ENCODE results near the gene GJB1. TPM values are rescaled to one million over a fixed set of nuclear protein-coding genes. Genes with fewer than 3 reads are reported as not detected.
A peak's percentile ranks its signal among the peaks of the same experiment; 100 is the strongest.
"Not testable (repeated sequence)": the region's sequence is repeated elsewhere in the genome, so short reads cannot be mapped to it uniquely, and the experiment has no call there.

The GJB1 gene
- total RNA-seq, result not detected

DNA sequence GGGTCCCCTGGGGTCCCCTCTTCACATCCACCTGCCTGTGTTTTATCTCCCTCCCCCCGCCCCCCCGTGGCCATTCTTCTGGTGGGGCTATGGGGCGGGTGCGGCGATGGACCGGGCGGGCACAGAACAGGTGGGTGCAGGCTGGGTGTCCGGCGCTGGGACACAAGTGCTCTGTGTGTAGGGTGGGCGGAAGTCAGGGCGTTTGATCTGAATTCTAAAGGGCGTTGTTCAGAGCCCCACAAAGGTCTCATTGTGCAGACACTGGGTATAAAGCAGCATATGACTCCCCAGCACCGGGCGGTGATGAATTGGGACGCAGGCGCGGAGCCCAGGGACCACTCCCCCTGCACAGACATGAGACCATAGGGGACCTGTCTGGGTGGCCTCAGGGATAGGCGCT, at the start of gene GJB1:
Gene GJB1, plus strand, starts transcription at position 296 of the 400 bp plus-strand sequence. CDS start 484 bp downstream, outside the sequence.
- CTCF ChIA-PET, result no interaction called here
- POLR2A ChIA-PET, result no interaction called here
- no peaks in the 10 kb centered on the region for H3K36me3 Mint-ChIP-seq (ENCODE audit: low read depth)
- no peak for DNase-seq
- H3K27ac Mint-ChIP-seq, result no peak within 1 kb of the TSS
- no peaks in the 10 kb centered on the region for H3K27me3 Mint-ChIP-seq
- no peaks in the 10 kb centered on the region for H3K4me1 Mint-ChIP-seq
- H3K4me3 Mint-ChIP-seq, result no peak within 1 kb of the TSS
- no peaks in the 10 kb centered on the region for H3K9me3 Mint-ChIP-seq

GRCh38 chrX:71173440-71173839, 49.6 kb upstream of the GJB1 start:
- Mint-ChIP-seq H3K27me3 (no peaks in the 10 kb centered on the region), H3K4me3 (no peak overlapping the region), H3K9me3 (no peaks in the 10 kb centered on the region), H3K4me1 (peaks cover 5% of the 10 kb centered on the region), H3K36me3 (ENCODE audit: low read depth) (peaks cover 32% of the 10 kb centered on the region), H3K27ac (no peak overlapping the region)
- DNase-seq, result no peak
- ChIA-PET POLR2A (interaction anchor here (2.5 kb wide), 1 partner anchor 9 kb away, joined by 6 read pairs; no protein-coding TSS in a partner anchor), CTCF (interaction anchor here (0.6 kb wide), 1 partner anchor 204 kb away, joined by 4 read pairs; no protein-coding TSS in a partner anchor)

GRCh38 chrX:71174795-71175194, 48.2 kb upstream of the GJB1 start:
- DNase-seq, result no peak
- H3K27me3 Mint-ChIP-seq, result no peaks in the 10 kb centered on the region
- H3K4me3 Mint-ChIP-seq, result no peak overlapping the region
- peaks cover 9% of the 10 kb centered on the region for H3K4me1 Mint-ChIP-seq
- H3K9me3 Mint-ChIP-seq, result no peaks in the 10 kb centered on the region
- H3K27ac Mint-ChIP-seq, result no peak overlapping the region
- H3K36me3 Mint-ChIP-seq (ENCODE audit: low read depth), result peaks cover 37% of the 10 kb centered on the region
- ChIA-PET POLR2A (no interaction called here), CTCF (no interaction called here)

- Mint-ChIP-seq H3K27me3 (no peaks in the 10 kb centered on the region), H3K9me3 (no peaks in the 10 kb centered on the region), H3K4me1 (peaks cover 13% of the 10 kb centered on the region), H3K27ac (no peak overlapping the region), H3K4me3 (no peak overlapping the region), H3K36me3 (ENCODE audit: low read depth) (peaks cover 40% of the 10 kb centered on the region)
- ChIA-PET POLR2A (no interaction called here), CTCF (interaction anchor here (1.0 kb wide), 1 partner anchor 10 kb away, joined by 3 read pairs; no protein-coding TSS in a partner anchor)
- no peak for DNase-seq
Measured at GRCh38 chrX:71175531-71175930, 47.5 kb upstream of the GJB1 start.

- DNase-seq, result no peak
- CTCF ChIA-PET, result interaction anchor here (1.0 to 1.8 kb wide), 4 partner anchors 16 to 207 kb away, joined by 3 to 8 read pairs (median 3); no protein-coding TSS in a partner anchor
- H3K27ac Mint-ChIP-seq, result no peak overlapping the region
- peaks cover 17% of the 10 kb centered on the region for H3K4me1 Mint-ChIP-seq
- H3K27me3 Mint-ChIP-seq, result no peaks in the 10 kb centered on the region
- peaks cover 46% of the 10 kb centered on the region for H3K36me3 Mint-ChIP-seq (ENCODE audit: low read depth)
- POLR2A ChIA-PET, result no interaction called here
- H3K4me3 Mint-ChIP-seq, result no peak overlapping the region
- no peaks in the 10 kb centered on the region for H3K9me3 Mint-ChIP-seq
Measured at GRCh38 chrX:71177327-71177726, 45.7 kb upstream of the GJB1 start.

- H3K4me3 Mint-ChIP-seq, result no peak overlapping the region
- H3K27me3 Mint-ChIP-seq, result no peaks in the 10 kb centered on the region
- DNase-seq, result peak; percentile 45
- ChIA-PET CTCF (interaction anchor here (1.1 to 1.8 kb wide), 4 partner anchors 19 to 209 kb away, joined by 5 to 8 read pairs (median 6); no protein-coding TSS in a partner anchor), POLR2A (interaction anchor here (0.6 to 1.5 kb wide), 2 partner anchors 78 to 126 kb away, joined by 3 read pairs; no protein-coding TSS in a partner anchor)
- H3K9me3 Mint-ChIP-seq, result no peaks in the 10 kb centered on the region
- H3K4me1 Mint-ChIP-seq, result peaks cover 24% of the 10 kb centered on the region
- H3K27ac Mint-ChIP-seq, result no peak overlapping the region
- H3K36me3 Mint-ChIP-seq (ENCODE audit: low read depth), result peaks cover 42% of the 10 kb centered on the region
Measured at GRCh38 chrX:71178908-71179307, 44.1 kb upstream of the GJB1 start.

DNA sequence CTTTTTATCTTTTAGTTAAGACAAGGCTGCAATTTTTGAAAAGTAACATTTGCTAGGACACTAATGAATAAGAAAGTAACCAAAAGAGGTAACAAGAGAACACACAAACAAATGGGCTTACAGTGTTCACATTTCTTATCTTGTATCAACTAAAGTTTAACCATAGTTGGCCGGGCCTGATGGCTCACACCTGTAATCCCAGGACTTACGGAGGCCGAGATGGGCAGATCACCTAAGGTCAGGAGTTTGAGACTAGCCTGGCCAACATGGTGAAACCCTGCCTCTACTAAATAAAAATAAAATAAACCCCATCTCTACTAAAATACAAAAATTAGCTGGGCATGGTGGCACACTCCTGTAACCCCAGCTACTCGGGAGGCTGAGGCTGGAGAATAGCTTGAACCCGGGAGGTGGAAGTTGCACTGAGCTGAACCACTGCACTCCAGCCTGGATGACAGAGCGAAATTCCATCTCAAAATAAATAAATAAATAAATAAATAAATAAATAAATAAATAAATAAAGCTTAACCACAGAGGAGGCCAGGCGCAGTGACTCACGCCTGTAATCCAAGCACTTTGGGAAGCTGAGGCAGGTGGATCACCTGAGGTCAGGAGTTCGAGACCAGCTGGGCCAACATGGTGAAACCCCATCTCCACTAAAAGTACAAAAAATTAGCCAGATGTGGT, 42.3 kb upstream of the GJB1 start:
- Mint-ChIP-seq H3K36me3 (ENCODE audit: low read depth) (peaks cover 40% of the 10 kb centered on the region), H3K4me1 (peaks cover 29% of the 10 kb centered on the region), H3K4me3 (peak overlapping the region; percentile 37), H3K27ac (peak overlapping the region; percentile 68)
- not testable (repeated sequence) for DNase-seq, H3K9me3 Mint-ChIP-seq, H3K27me3 Mint-ChIP-seq
- CTCF ChIA-PET, result interaction anchor here (0.7 to 1.4 kb wide), 5 partner anchors 47 to 228 kb away, joined by 3 to 6 read pairs (median 3); no protein-coding TSS in a partner anchor
- POLR2A ChIA-PET, result interaction anchor here (1.2 to 5.3 kb wide), 9 partner anchors 16 to 185 kb away, joined by 3 to 66 read pairs (median 7); partner anchors contain the start of genes IL2RG, MED12, NONO and TAF1

DNA sequence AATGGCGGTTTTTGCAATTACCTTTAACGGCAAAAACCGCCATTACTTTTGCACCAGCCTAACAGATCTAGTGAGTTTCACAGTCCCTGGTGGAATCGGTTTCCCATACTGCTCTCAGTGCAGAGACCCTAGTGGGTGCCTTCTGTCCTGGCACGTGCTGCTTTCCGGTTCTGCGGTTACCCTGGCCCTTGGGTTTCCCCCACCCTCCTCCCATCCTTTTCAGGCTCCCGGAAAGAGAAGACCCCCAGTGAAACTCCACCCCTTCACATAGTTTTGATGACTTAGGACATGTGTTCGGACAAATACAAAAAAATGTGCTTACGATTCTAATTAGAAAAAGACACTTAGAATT, 41.5 kb upstream of the GJB1 start:
- Mint-ChIP-seq H3K4me3 (peak overlapping the region; percentile 85), H3K27ac (peak overlapping the region; percentile 97), H3K36me3 (ENCODE audit: low read depth) (peaks cover 40% of the 10 kb centered on the region), H3K27me3 (no peaks in the 10 kb centered on the region), H3K4me1 (peaks cover 29% of the 10 kb centered on the region), H3K9me3 (no peaks in the 10 kb centered on the region)
- DNase-seq, result peak; percentile 48
- ChIA-PET POLR2A (interaction anchor here (1.1 to 5.3 kb wide), 18 partner anchors 8 to 437 kb away, joined by 3 to 66 read pairs (median 7); partner anchors contain the start of genes CXCR3, IL2RG, MED12 and NONO), CTCF (interaction anchor here (0.6 to 2.4 kb wide), 7 partner anchors 11 to 524 kb away, joined by 3 to 14 read pairs (median 3); partner anchors contain the start of gene NONO)

- no peaks in the 10 kb centered on the region for H3K27me3 Mint-ChIP-seq
- POLR2A ChIA-PET, result interaction anchor here (1.1 to 5.3 kb wide), 18 partner anchors 9 to 436 kb away, joined by 3 to 66 read pairs (median 7); partner anchors contain the start of genes CXCR3, IL2RG, MED12 and NONO
- H3K36me3 Mint-ChIP-seq (ENCODE audit: low read depth), result peaks cover 38% of the 10 kb centered on the region
- CTCF ChIA-PET, result interaction anchor here (0.6 to 2.4 kb wide), 8 partner anchors 10 to 525 kb away, joined by 3 to 14 read pairs (median 3); partner anchors contain the start of genes NONO and TAF1
- DNase-seq, result peak; percentile 86
- peak overlapping the region; percentile 97 for H3K27ac Mint-ChIP-seq
- no peaks in the 10 kb centered on the region for H3K9me3 Mint-ChIP-seq
- peak overlapping the region; percentile 85 for H3K4me3 Mint-ChIP-seq
- peaks cover 29% of the 10 kb centered on the region for H3K4me1 Mint-ChIP-seq
Measured at GRCh38 chrX:71181910-71182799, 40.9 kb upstream of the GJB1 start.

GRCh38 chrX:71182871-71183270, 40.2 kb upstream of the GJB1 start:
- Mint-ChIP-seq H3K27ac (peak overlapping the region; percentile 97), H3K4me3 (peak overlapping the region; percentile 85), H3K9me3 (no peaks in the 10 kb centered on the region), H3K4me1 (peaks cover 29% of the 10 kb centered on the region), H3K36me3 (ENCODE audit: low read depth) (peaks cover 31% of the 10 kb centered on the region), H3K27me3 (no peaks in the 10 kb centered on the region)
- ChIA-PET POLR2A (interaction anchor here (1.1 to 5.3 kb wide), 16 partner anchors 10 to 435 kb away, joined by 3 to 66 read pairs (median 8); partner anchors contain the start of genes CXCR3, IL2RG, MED12 and NONO), CTCF (interaction anchor here (0.7 to 2.4 kb wide), 6 partner anchors 10 to 183 kb away, joined by 3 to 14 read pairs (median 4); partner anchors contain the start of genes NONO and TAF1)
- DNase-seq, result no peak

DNA sequence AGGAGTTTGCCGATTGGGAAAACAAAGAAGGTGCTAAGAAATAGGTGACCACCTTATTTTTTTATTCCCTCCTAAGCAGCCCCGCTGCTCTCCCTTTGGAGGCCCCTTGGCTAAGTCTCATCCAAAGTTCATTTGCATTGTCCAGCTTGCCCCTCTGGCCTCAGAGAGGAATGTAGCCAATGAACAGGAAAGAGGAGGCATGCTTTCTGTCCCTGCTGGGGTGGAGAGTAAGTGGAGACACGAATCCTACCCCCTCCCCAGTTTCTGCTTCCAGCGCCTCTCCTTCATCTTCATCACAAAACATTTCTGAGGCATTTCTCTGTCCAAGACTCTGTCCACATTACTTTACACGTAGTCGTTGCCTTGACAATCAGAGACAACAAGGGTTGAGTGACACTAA, 39.7 kb upstream of the GJB1 start:
- Mint-ChIP-seq H3K27ac (no peak overlapping the region), H3K4me3 (no peak overlapping the region), H3K36me3 (ENCODE audit: low read depth) (peaks cover 28% of the 10 kb centered on the region), H3K27me3 (no peaks in the 10 kb centered on the region), H3K4me1 (peaks cover 29% of the 10 kb centered on the region), H3K9me3 (no peaks in the 10 kb centered on the region)
- CTCF ChIA-PET, result interaction anchor here (1.7 to 2.4 kb wide), 2 partner anchors 14 to 100 kb away, joined by 11 to 14 read pairs; partner anchors contain the start of gene NONO
- POLR2A ChIA-PET, result interaction anchor here (1.8 to 5.3 kb wide), 7 partner anchors 10 to 350 kb away, joined by 8 to 66 read pairs (median 31); partner anchors contain the start of genes IL2RG, MED12, NONO and OGT
- DNase-seq, result no peak

- Mint-ChIP-seq H3K9me3 (no peaks in the 10 kb centered on the region), H3K36me3 (ENCODE audit: low read depth) (peaks cover 25% of the 10 kb centered on the region), H3K4me3 (no peak overlapping the region), H3K27ac (peak overlapping the region; percentile 44), H3K27me3 (no peaks in the 10 kb centered on the region), H3K4me1 (peaks cover 29% of the 10 kb centered on the region)
- DNase-seq, result no peak
- CTCF ChIA-PET, result interaction anchor here (1.2 kb wide), 1 partner anchor 13 kb away, joined by 3 read pairs; no protein-coding TSS in a partner anchor
- POLR2A ChIA-PET, result interaction anchor here (4.3 to 5.3 kb wide), 2 partner anchors 73 to 182 kb away, joined by 31 to 35 read pairs; partner anchors contain the start of genes IL2RG and TAF1
Measured at GRCh38 chrX:71184092-71184491, 38.9 kb upstream of the GJB1 start.
